ENCODE data around the gene TSPAN3.

- TF ChIP-seq CTCF (IDR thresholded peaks at IDR 0.05; ENCODE audit: extremely low read depth in 1 of 2, insufficient read depth in 1 of 2, low read depth in 1 of 2, low read length in 2 of 2) (no peak), POLR2AphosphoS5 (IDR thresholded peaks at IDR 0.05; ENCODE audit: insufficient read depth, low read depth, low read length) (no peak), POLR2A (IDR thresholded peaks at IDR 0.05; ENCODE audit: low read depth, low read length) (no peak), MAX (IDR thresholded peaks at IDR 0.05; ENCODE audit: insufficient read depth, insufficient read length) (no peak), EZH2 (IDR thresholded peaks at IDR 0.05; ENCODE audit: borderline replicate concordance, low read depth, low read length, severe bottlenecking) (no peak), GATA2 (IDR thresholded peaks at IDR 0.05; ENCODE audit: insufficient read depth, insufficient read length, low read depth, low read length) (no peak), JUN (IDR thresholded peaks at IDR 0.05; ENCODE audit: borderline replicate concordance, insufficient read depth, insufficient read length, low read depth) (no peak), MYC (IDR thresholded peaks at IDR 0.05; ENCODE audit: low read depth, low read length) (no peak)
Observed at GRCh38 chr15:77039217-77039533, 31.7 kb downstream of the TSPAN3 start.

All from endothelial cell of umbilical vein (primary cell).